Left ventricle myocardium superior (tissue), 1 donor: Measurements from ENCODE around the gene TPO. TPM values are rescaled to one million over a fixed set of nuclear protein-coding genes. Genes with fewer than 3 reads are reported as not detected.
"Not testable (repeated sequence)": the region's sequence is repeated elsewhere in the genome, so short reads cannot be mapped to it uniquely, and the experiment has no call there.

ENCODE experiments used
- ATAC-seq: fragments of 200-7000 bp; cut with Tn5 transposase; one replicate; pipeline ENCODE4 v1.9.1; 2020; ENCODE audit warnings: mild to moderate bottlenecking, moderate library complexity
- DNase-seq: peaks from one replicate; pipeline ENCODE4 v3.0.0-alpha.2; 2020
- intact Hi-C: fragments of 100-400 bp; cut with micrococcal nuclease; formaldehyde crosslinking; loops from one replicate; pipeline ENCODE4 v1.11.0; 2022
- total RNA-seq: library from RNA; stranded (reverse); fragmentation: NEBNext Ultra II Directional; extraction: Animal tissue kit (Norgen Biotek cat#: 25700); gene quantifications from one replicate; pipeline ENCODE4 v1.2.1, GENCODE V29; 2021
- donor health status: DM: no; HTN: yes; CAD: no; lungs with severe emphysema.

TPO gene
- total RNA-seq, 1 donor from 2014 or later = 10.0 TPM

GRCh38 chr2:1479346-1479745 is 66.1 kb downstream of the TPO start:
- ATAC-seq (no peak), DNase-seq (no peak)
- intact Hi-C loops = no loop called here

- ATAC-seq (no peak), DNase-seq (no peak)
- intact Hi-C loops = no loop called here
Measured at GRCh38 chr2:1480671-1481076, 67.4 kb downstream of the TPO start.

GRCh38 chr2:1481406-1482252 is 68.4 kb downstream of the TPO start:
- intact Hi-C loops = no loop called here
- ATAC-seq (no peak), DNase-seq (no peak)

GRCh38 chr2:1482253-1482675 is 69.0 kb downstream of the TPO start:
- no peak for DNase-seq
- ATAC-seq = no peak
- intact Hi-C loops = no loop called here

GRCh38 chr2:1482981-1483380 is 69.7 kb downstream of the TPO start:
- intact Hi-C loops = no loop called here
- DNase-seq (no peak), ATAC-seq (no peak)

- intact Hi-C loops = no loop called here
Measured at GRCh38 chr2:1483551-1483950, 70.3 kb downstream of the TPO start.

GRCh38 chr2:1484131-1484884 is 71.0 kb downstream of the TPO start:
- ATAC-seq (no peak), DNase-seq (no peak)
- intact Hi-C loops = no loop called here

More at GRCh38 chr2:1483551-1483950, 70.3 kb downstream of the TPO start:
- no peak for ATAC-seq
- no peak for DNase-seq

- DNase-seq (no peak), ATAC-seq (no peak)
- intact Hi-C loops = no loop called here
Measured at GRCh38 chr2:1486670-1487069, 73.4 kb downstream of the TPO start.

GRCh38 chr2:1487758-1488157 is 74.5 kb downstream of the TPO start:
- intact Hi-C loops = no loop called here
- DNase-seq (no peak), ATAC-seq (no peak)

GRCh38 chr2:1488181-1488671 is 75.0 kb downstream of the TPO start:
- intact Hi-C loops = no loop called here
- no peak for DNase-seq

GRCh38 chr2:1488851-1489250 is 75.6 kb downstream of the TPO start:
- DNase-seq (no peak), ATAC-seq (no peak)
- intact Hi-C loops = no loop called here

More at GRCh38 chr2:1488181-1488671, 75.0 kb downstream of the TPO start:
- ATAC-seq = no peak

GRCh38 chr2:1489486-1489885 is 76.2 kb downstream of the TPO start:
- no peak for ATAC-seq
- DNase-seq = no peak
- intact Hi-C loops = no loop called here

- intact Hi-C loops, ATAC-seq, DNase-seq: not testable (repeated sequence)
Measured at GRCh38 chr2:1490381-1490780, 77.1 kb downstream of the TPO start.

GRCh38 chr2:1491751-1492150 is 78.5 kb downstream of the TPO start:
- ATAC-seq (no peak), DNase-seq (no peak)
- intact Hi-C loops = no loop called here

- ATAC-seq, intact Hi-C loops, DNase-seq: not testable (repeated sequence)
Measured at GRCh38 chr2:1492231-1492630, 79.0 kb downstream of the TPO start.

- ATAC-seq (no peak), DNase-seq (no peak)
- intact Hi-C loops = no loop called here
Measured at GRCh38 chr2:1492711-1493430, 79.6 kb downstream of the TPO start.

GRCh38 chr2:1493431-1494126 is 80.3 kb downstream of the TPO start:
- DNase-seq = no peak
- intact Hi-C loops = no loop called here
- peak; percentile 35 for ATAC-seq

- DNase-seq (no peak), ATAC-seq (no peak)
- intact Hi-C loops = no loop called here
Measured at GRCh38 chr2:1494257-1494656, 81.0 kb downstream of the TPO start.

- ATAC-seq (no peak), DNase-seq (no peak)
- intact Hi-C loops = no loop called here
Measured at GRCh38 chr2:1494906-1495305, 81.6 kb downstream of the TPO start.
